ENCODE data around the gene ZBTB12. TPM values are rescaled to one million over a fixed set of nuclear protein-coding genes. Genes with fewer than 3 reads are reported as not detected.

ZBTB12 gene, protein sequence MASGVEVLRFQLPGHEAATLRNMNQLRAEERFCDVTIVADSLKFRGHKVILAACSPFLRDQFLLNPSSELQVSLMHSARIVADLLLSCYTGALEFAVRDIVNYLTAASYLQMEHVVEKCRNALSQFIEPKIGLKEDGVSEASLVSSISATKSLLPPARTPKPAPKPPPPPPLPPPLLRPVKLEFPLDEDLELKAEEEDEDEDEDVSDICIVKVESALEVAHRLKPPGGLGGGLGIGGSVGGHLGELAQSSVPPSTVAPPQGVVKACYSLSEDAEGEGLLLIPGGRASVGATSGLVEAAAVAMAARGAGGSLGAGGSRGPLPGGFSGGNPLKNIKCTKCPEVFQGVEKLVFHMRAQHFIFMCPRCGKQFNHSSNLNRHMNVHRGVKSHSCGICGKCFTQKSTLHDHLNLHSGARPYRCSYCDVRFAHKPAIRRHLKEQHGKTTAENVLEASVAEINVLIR
- total RNA-seq (1 to 10 TPM; 1.3 to 4.6 (median 4.2) TPM), polyA plus RNA-seq (1 to 10 TPM; 1.5 to 4.3 (median 2.4) TPM)
- long read RNA-seq, donor 1, partial matches to known transcripts, result 0 of 1 reads
- long read RNA-seq, donor 1, other reads (novel, unspliced or antisense), result 0 of 1 reads
- long read RNA-seq, donor 2, result 0 reads

GRCh38 chr6:31901953-31902643 is at the start of gene ZBTB12:
TSS of gene ZBTB12 (minus strand) at chr6:31902086. CDS start at chr6:31901305, 781 bp downstream.
- H3K4me3 ChIP-seq, result peak within 1 kb of the TSS; percentile 42 to 88 (median 63)
- H3K9me3 ChIP-seq, result no peaks in the 10 kb centered on the region
- DNase-seq, result peak; percentile 96
- WGBS, 5 donors, result 0 to 1% (median 1%) methylated on average over 45 to 76 of the region's 77 CpGs
- H3K27ac ChIP-seq, result peak within 1 kb of the TSS; percentile 53 to 92 (median 82)
- H3K27me3 ChIP-seq (replicated peaks in 1 of 7), result no peaks in the 10 kb centered on the region
- H3K4me1 ChIP-seq, result peaks cover 28 to 55% (median 44%) of the 10 kb centered on the region in 6 donors
- H3K36me3 ChIP-seq, result no peaks in the 10 kb centered on the region
- intact Hi-C loops (cut with DNase I; ENCODE audit: low total_unique reads), result no loop called here
- TF ChIP-seq POLR2AphosphoS5 (IDR thresholded peaks at IDR 0.05) (peak; percentile 86 to 89 (median 87)), POLR2A (IDR thresholded peaks at IDR 0.05) (peak in 1 of 3 donors; percentile 1)
- TF ChIP-seq, protein P1, sequence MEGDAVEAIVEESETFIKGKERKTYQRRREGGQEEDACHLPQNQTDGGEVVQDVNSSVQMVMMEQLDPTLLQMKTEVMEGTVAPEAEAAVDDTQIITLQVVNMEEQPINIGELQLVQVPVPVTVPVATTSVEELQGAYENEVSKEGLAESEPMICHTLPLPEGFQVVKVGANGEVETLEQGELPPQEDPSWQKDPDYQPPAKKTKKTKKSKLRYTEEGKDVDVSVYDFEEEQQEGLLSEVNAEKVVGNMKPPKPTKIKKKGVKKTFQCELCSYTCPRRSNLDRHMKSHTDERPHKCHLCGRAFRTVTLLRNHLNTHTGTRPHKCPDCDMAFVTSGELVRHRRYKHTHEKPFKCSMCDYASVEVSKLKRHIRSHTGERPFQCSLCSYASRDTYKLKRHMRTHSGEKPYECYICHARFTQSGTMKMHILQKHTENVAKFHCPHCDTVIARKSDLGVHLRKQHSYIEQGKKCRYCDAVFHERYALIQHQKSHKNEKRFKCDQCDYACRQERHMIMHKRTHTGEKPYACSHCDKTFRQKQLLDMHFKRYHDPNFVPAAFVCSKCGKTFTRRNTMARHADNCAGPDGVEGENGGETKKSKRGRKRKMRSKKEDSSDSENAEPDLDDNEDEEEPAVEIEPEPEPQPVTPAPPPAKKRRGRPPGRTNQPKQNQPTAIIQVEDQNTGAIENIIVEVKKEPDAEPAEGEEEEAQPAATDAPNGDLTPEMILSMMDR (IDR thresholded peaks at IDR 0.05 in 8 of 11, conservative IDR thresholded peaks at IDR 0.05 in 3 of 11), result no peak

DNA sequence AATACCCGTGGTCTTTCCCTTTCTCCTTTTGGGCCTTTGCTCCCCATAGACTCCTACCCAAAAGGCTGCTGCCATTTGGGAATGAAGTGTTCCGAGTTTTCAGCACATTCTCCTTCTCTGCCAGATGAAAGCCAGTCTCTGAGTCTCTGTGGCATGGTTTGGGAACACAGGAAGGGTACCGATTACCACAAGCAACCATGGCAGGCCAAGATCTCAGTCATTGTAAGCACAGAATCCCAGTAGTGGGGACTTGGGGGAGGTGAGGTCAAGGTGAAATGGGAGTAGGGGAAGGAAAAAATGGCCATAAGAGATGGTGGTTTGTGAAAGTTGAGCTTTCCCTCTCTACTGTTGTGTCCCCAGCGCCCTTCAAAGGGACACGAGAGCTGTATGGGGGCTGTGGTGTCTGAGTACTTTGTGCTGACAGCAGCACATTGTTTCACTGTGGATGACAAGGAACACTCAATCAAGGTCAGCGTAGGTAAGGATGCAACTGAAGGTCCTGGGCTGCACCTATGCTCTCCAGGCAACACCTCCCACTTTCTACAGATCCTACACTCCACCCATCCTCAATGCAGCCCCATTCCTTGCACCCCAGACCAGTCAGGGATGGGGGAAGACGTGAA is 48.2 kb upstream of the ZBTB12 start:
- 87 to 92% (median 89%) methylated on average over 7 of the region's 7 CpGs for WGBS, 5 donors
- Histone ChIP-seq H3K9me3 (no peaks in the 10 kb centered on the region), H3K27me3 (replicated peaks in 1 of 7) (peaks cover 0 to 6% (median 0%) of the 10 kb centered on the region in 7 donors), H3K27ac (no peak overlapping the region), H3K36me3 (peaks cover 4 to 67% (median 41%) of the 10 kb centered on the region in 6 donors), H3K4me1 (peaks cover 0 to 24% (median 0%) of the 10 kb centered on the region in 6 donors), H3K4me3 (no peak overlapping the region)
- peak; percentile 33 for DNase-seq
- peak in 1 of 3 donors; percentile 34 for TF ChIP-seq POLR2AphosphoS5 (IDR thresholded peaks at IDR 0.05)
- TF ChIP-seq POLR2A (IDR thresholded peaks at IDR 0.05), result no peak
- intact Hi-C loops (cut with DNase I; ENCODE audit: low total_unique reads), result no loop called here

DNA sequence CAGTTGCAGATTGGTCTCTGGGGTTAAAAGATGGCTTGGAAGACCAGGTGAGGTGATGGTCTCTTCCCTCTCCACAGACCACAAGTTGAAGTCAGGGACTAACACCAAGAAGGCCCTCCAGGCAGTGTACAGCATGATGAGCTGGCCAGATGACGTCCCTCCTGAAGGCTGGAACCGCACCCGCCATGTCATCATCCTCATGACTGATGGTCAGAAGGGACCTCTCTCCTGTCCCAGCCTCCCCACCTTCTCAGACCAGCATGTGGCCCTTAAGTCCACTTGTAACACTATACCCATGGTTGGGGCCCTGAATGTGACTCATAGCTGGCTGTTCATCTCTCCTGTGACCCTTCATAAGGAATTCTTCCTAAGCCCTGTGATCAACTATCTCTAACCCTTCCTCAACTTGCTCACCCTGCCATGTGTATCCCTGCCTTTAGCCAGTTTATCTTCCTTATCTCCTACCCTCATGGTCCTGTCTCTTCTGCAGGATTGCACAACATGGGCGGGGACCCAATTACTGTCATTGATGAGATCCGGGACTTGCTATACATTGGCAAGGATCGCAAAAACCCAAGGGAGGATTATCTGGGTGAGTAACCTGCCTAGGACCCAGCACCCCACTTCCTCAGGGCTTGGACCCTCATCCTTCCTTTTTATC is 47.0 kb upstream of the ZBTB12 start:
- TF ChIP-seq POLR2AphosphoS5 (IDR thresholded peaks at IDR 0.05) (peak in 2 of 3 donors; percentile 14 to 32), POLR2A (IDR thresholded peaks at IDR 0.05) (no peak)
- TF ChIP-seq, protein P1 (IDR thresholded peaks at IDR 0.05 in 8 of 11, conservative IDR thresholded peaks at IDR 0.05 in 3 of 11), result no peak
- peaks cover 0 to 67% (median 29%) of the 10 kb centered on the region in 6 donors for H3K36me3 ChIP-seq
- H3K27ac ChIP-seq, result peak overlapping the region in 1 of 8 donors; percentile 30
- intact Hi-C loops (cut with DNase I; ENCODE audit: low total_unique reads), result no loop called here
- peaks cover 0 to 29% (median 0%) of the 10 kb centered on the region in 6 donors for H3K4me1 ChIP-seq
- no peak overlapping the region for H3K4me3 ChIP-seq
- no peaks in the 10 kb centered on the region for H3K9me3 ChIP-seq
- WGBS, 5 donors, result 87 to 97% (median 91%) methylated on average over 6 of the region's 6 CpGs
- peaks cover 0 to 15% (median 0%) of the 10 kb centered on the region in 7 donors for H3K27me3 ChIP-seq (replicated peaks in 1 of 7)
- DNase-seq, result peak; percentile 51

DNA sequence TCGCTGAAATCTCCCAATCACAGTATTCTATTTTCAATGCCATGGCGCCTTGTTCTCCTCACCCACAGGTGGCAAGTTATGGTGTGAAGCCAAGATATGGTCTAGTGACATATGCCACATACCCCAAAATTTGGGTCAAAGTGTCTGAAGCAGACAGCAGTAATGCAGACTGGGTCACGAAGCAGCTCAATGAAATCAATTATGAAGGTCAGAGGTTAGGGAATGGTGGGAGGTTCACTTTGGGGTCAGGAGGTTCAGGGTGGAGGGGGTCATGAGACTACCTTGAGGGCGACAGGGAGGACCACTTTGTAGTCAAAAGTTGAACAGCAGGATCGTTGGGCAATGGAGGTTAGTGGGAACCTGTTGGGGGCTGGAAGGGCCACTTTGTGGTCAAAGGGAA is 46.4 kb upstream of the ZBTB12 start:
- peak; percentile 6 for DNase-seq
- no peak for TF ChIP-seq POLR2A (IDR thresholded peaks at IDR 0.05)
- TF ChIP-seq, protein P1 (IDR thresholded peaks at IDR 0.05 in 8 of 11, conservative IDR thresholded peaks at IDR 0.05 in 3 of 11), result no peak
- TF ChIP-seq POLR2AphosphoS5 (IDR thresholded peaks at IDR 0.05), result no peak
- Histone ChIP-seq H3K4me3 (no peak overlapping the region), H3K27me3 (replicated peaks in 1 of 7) (peaks cover 0 to 21% (median 0%) of the 10 kb centered on the region in 7 donors), H3K4me1 (peaks cover 0 to 29% (median 0%) of the 10 kb centered on the region in 6 donors), H3K27ac (no peak overlapping the region), H3K36me3 (peaks cover 0 to 67% (median 24%) of the 10 kb centered on the region in 6 donors), H3K9me3 (no peaks in the 10 kb centered on the region)
- 70 to 77% (median 76%) methylated on average over 5 of the region's 5 CpGs for WGBS, 5 donors
- intact Hi-C loops (cut with DNase I; ENCODE audit: low total_unique reads), result no loop called here

Data from spleen (tissue), 13 donors.